Ovary (tissue), 3 donors: ENCODE measurements around the gene TADA2B.

Source experiments
- POLR2A ChIP-seq: fragments of 450-650 bp; IDR thresholded peaks from one replicate; pipeline ENCODE4 v1.6.1; 2017; ENCODE audit warnings: antibody characterized with exemption, mild to moderate bottlenecking, moderate library complexity
- TF ChIP-seq, protein P1 (sequence below), 3 donors: fragments of 450-650 bp in 2 of 3; fragments of 200-600 bp in 1 of 3; IDR thresholded peaks; one replicate each; pipeline versions ENCODE4 v1.5.1 to v1.8.0; 2016 to 2022; ENCODE audit warnings: antibody characterized with exemption in 3 of 3, mild to moderate bottlenecking in 1 of 3
- donor health status: DM: no; HTN: no; CAD: no.

DNA sequence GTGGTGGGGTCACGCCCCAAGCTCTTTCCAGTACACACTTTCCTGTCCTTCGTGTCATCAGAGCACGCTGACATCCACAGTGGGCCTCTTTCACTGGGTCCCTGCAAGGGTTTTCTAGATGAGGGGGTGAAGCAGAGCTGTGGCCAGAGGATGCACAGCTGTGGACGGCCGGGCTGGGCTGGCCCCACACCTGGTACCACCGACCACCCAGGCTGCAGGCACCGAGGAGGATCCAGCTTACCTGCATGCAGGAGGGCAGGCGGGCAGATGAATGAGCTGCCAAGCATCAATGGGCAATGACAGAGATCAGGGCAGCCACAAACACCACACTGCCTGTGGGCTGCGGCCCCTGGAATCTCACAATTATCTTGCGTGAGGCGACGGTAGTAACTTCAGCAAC lies 34.2 kb downstream of the TADA2B start:
- TF ChIP-seq, protein P1, sequence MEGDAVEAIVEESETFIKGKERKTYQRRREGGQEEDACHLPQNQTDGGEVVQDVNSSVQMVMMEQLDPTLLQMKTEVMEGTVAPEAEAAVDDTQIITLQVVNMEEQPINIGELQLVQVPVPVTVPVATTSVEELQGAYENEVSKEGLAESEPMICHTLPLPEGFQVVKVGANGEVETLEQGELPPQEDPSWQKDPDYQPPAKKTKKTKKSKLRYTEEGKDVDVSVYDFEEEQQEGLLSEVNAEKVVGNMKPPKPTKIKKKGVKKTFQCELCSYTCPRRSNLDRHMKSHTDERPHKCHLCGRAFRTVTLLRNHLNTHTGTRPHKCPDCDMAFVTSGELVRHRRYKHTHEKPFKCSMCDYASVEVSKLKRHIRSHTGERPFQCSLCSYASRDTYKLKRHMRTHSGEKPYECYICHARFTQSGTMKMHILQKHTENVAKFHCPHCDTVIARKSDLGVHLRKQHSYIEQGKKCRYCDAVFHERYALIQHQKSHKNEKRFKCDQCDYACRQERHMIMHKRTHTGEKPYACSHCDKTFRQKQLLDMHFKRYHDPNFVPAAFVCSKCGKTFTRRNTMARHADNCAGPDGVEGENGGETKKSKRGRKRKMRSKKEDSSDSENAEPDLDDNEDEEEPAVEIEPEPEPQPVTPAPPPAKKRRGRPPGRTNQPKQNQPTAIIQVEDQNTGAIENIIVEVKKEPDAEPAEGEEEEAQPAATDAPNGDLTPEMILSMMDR (IDR thresholded peaks at IDR 0.05): no peak
- no peak for TF ChIP-seq POLR2A
